HG02798 (cell line): Measurements from ENCODE around the gene ALOX12B.
A peak's percentile ranks its signal among the peaks of the same experiment; 100 is the strongest.
"Not testable (repeated sequence)": the region's sequence is repeated elsewhere in the genome, so short reads cannot be mapped to it uniquely, and the experiment has no call there.

Experiments
- ATAC-seq: cut with Tn5 transposase; IDR thresholded peaks from one replicate; pipeline ENCODE4 v1.9.1; 2021; ENCODE audit warnings: mild to moderate bottlenecking; ENCODE audit not compliant: unreplicated experiment, poor library complexity

Gene ALOX12B

DNA sequence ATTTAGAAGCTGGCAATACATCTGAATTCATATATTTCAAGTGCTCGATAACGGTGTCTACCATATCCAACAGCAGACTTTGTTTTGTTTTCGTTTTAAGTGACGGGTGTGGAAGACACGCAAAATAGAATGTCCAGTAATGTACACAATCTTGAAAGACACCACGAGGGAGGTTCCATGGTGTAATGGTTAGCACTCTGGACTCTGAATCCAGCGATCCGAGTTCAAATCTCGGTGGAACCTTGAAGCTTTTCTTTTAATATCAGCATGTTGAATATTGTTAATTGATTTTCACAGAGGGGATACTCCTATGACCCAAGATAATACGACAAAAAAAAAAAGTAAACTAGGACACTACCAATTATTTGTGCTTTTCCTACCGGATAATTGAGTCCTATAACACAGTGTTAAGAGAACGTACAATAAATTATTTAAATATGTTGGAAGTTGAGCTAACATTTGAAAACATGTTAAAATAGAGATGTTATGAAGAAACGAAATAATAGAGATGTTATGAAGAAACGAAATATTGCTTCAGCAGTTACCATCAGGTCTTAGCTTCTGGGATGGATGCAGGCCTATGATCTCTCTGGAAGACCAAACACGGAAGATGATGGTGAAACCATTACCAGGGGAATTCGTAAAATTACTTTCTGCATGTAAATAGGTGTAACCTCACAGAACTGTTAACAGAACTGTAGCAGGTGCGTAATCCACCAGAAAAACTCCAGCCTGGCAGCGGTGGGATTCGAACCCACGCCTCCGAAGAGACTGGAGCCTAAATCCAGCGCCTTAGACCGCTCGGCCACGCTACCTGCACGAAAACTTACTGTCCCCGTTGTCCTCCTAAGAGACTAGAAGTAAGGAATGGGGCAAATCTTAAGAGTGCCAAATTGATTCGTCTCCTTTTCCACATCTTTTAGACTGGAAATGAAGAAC is 32.3 kb upstream of the ALOX12B start:
- ATAC-seq, result peak; percentile 41

DNA sequence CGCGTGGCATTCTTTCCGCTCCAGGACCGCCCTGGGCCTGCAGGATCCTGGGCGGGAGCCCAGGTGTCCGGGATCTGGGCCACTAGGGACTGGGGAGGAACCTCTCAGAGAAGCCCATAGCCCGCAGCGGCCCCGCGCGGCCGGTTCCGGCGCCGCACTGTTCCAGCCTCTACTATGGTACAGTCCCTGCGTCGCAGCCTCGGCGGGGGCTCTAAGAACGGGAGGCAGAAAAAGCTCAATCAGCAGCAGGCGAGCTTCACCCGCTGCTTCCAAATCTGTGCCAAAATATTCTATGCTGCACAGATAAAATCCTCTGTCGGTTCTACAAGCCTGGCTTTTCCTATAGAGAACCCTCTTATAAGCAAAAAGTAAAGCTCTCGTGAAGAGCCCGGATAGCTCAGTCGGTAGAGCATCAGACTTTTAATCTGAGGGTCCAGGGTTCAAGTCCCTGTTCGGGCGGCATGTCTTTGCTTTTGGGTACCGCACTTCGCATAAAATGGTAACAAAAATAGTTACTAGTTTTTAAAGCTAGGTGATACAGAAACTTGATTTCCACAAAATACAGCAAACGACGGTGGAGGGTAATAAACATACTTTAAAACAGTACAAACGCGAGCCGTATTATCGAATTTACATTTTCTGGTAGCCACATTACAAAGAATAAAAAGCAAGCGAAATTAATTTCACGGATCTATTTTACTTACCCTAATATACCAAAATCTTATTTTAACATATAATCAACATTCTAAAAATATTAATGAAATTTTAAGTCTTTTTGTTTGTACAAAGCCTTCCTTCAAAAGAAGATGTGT is 31.5 kb upstream of the ALOX12B start:
- peak; percentile 42 for ATAC-seq

DNA sequence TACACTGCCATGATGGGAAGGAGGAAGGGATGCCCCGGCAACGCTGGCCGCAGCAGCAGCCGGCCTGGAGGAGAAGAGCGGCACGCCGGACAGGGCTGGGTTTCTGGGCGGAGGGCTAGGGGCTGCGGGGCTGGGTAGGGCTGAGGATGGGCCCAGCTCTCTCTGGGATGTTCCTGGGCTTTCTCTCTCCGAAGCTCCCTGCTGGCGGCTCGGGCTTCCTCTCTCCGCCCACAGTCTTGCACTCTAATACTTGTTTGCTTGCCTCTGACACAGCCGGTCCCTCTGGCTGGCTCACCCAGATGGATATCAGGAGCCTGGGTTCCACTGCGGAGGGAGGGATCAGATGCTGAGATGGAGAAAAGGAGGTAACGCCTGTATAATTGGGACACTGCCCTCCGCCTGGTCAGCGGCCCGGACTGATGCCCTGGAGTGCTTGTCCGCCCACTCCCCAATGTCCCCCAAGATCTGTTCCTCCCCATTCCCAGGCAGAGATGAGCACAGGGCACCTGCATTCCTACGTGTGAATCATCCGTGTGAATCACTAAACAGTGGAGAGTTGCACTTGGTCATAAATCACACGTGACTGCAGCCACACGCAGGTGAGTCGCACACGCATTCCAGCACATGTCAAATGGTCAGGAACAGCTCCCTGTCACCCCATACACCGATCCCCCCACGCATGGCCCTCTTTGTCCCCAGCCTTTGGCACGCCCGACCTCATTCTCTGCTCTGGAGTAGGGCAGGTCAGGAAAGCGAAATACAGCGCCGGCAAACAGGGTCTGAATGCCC is 30.7 kb upstream of the ALOX12B start, which contains the start of gene ALOXE3:
Gene ALOXE3, minus strand, starts transcription at position 535 of the 789 bp plus-strand sequence. Its CDS starts 524 bp downstream, at position 11.
- no peak for ATAC-seq

DNA sequence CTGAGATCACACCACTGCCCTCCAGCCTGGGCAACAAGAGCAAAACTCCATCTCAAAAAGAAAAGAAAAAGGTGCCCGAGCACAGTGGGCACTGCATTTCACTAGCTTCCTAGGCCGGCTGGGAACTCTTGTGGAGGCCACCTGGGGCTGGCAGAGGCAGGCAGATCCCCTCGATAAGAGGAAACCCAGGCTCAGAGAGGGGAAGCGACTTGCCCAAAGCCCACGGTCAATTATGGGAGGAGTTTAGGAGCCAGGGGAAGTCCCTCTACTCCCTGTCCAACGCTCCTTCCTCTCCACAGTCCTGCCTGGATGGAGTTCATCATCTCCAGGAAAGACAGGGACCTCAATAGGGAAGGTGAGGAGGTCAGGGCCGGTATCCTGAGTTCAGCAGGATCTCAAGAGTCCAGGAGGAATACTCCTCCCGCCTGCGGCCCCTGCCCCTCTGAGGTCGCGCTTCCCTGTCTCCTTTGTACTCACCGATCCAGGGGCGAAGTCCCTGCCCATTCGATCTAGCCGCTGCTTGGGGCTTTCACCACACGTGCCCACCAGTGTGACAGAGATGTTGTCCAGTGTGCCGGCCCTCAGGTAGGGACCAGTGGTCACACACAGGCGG is 30.0 kb upstream of the ALOX12B start:
- ATAC-seq, result no peak

DNA sequence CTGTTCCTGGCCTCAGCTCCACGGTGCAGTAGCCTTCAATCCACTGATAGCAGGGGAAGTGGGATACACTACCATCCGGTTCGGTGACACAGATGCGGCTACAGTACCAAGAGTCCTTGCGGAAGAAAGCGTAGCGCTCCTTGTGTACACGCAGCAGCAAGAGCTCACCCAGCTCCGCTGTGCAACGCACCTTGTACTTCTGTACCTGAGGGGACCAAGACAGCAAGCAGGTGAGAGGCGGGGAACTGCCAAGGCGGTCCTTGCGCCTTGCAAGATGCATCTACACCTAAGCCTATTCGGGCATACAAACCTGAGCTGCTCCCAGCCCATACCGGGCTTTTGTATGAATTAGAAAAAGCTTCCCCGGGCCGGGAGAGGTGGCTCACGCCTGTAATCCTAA is 29.3 kb upstream of the ALOX12B start:
- no peak for ATAC-seq

DNA sequence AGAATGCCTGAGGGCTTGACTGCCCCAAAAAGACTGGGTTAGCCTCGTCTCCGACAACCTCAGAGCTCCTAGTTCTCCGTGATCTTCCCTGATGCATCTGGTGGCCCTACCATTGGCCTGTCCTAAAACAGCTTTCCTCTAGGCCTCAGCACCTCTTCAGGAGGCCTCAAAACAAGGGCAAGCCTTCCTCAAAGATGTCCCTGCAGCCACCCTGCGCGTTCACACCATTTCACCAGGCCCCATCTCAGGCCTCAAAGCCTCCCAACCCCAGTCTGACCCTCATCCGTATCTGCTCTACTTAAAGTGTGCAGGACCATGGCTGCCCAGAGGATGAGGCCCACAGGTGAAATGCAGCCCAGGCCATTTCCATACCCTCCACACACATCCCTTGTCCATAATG is 23.4 kb upstream of the ALOX12B start:
- ATAC-seq, result no peak

DNA sequence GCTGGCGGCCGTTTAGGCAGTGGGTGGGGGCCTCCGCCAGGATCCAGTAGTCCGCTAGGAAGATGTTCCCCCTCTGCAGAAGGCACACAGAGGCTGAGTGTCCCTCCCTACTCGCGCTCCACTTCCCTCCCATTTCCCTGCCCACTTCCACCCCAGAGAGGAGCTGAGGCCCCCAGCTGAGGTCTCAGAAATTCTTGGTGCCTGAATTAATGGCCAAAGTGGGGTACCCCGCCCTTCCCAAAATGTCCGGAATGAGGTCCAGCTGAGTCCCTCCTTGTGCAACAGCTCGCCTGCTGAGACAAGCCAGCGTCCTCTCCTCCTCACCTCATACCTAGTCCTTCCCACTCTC is 22.9 kb upstream of the ALOX12B start:
- no peak for ATAC-seq

DNA sequence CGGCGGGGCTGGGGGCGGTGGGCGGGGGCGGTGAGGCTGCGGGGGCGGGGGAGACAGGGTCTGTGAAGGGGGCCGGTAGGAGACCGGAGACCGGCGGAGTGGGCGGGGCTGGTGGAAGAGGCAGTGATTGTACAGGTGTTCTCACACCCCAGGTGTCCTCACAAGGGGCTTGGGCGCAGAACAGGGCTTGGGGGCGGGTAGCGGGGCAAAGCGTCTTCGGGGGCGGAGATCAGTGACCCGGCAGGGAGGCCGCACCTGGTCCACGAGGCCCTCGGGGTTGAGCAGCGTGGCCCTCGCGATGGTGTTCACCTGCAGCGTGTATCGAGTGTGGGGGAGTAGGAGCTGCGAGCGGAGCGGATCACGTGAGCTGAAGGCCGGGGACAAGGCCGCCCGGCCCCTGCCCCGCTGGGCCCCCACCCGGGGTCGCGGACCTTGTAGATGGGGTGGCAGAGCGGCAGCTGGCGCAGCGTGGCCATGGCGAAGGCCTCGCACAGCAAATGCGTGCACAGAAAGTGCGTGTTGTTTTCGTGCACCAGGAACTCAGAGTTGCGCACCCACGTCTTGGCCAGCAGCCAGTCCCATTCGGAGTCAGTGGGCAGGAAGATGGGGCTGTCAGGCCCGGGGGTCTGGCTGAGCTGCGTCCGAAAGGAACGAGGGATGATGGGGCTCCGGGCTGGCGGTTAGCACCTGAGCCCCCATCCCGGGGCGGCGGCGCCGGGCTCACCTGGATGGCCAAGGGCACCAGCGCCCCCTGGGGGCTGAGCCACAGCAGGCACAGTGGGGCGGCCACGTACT is 22.3 kb upstream of the ALOX12B start:
- ATAC-seq, result peak; percentile 65

DNA sequence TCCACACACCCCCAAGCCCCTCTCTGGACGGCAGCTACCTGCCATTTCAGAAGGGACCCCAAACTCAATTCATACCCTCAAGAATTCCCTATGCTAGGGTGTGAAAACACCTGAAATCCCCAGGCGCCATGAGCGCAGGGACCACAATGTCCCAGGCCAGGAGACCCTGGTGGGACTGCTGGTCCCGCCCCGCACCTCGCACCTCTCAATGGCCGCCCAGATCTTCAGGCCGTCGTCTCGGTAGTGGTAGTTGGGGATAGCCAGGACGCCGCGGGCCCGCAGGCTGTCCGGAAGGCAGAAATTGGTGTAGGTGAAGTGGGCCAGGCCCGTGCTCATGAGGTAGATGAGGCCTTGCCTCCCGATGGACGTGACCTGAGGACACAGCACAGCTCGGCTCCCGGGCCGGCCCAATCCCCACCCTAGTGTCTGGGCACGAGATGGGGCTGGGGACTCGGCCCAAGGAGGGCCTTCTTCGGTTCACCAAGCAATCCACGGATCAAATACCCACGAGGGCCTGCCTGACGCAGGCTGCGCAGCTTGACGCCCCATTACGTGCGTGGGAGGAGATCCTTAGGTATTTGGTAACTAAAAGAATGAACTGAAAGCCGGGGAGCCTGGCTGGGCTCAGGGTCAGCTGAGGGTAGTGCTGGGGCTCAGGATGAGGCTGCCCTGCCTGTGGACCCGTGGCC is 21.6 kb upstream of the ALOX12B start:
- no peak for ATAC-seq

DNA sequence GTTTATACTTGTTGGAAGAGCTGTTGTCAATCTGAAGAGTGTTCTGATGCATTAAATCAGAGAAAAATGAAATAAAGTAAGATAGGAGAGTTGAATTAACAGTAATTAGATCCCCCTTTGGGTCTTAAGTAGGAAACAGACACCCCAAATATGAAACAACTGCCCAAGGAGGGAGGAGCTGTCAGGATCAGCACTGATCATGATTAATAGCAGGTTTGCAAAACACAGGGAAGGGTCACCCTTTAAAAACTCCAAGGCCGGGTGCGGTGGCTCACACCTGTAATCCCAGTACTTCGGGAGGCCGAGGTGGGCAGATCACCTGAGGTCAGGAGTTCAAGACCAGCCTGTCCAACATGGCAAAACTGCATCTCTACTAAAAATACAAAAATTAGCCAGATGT is 19.5 kb upstream of the ALOX12B start:
- not testable (repeated sequence) for ATAC-seq

DNA sequence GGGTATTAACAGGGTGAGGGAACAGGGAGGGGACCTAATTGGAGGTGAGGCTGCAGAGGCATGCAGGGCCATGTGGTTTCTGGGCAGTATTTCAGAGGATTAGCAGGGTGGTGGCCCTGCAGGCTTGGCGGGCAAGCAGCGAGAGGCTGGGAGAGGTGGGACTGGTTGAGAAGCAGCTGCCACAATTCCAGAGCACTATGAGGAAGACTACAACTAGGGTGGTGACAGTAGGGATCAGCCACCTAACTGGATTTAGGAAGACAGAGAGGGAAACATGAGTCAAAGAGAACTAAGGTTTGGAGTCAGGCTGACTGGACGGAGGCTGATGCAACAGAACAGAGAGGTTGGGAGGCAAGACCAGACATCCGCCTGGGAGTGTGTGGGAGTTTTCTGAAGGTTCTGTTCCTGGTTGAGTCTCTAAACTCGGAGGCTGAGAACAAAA is 18.5 kb upstream of the ALOX12B start:
- no peak for ATAC-seq

DNA sequence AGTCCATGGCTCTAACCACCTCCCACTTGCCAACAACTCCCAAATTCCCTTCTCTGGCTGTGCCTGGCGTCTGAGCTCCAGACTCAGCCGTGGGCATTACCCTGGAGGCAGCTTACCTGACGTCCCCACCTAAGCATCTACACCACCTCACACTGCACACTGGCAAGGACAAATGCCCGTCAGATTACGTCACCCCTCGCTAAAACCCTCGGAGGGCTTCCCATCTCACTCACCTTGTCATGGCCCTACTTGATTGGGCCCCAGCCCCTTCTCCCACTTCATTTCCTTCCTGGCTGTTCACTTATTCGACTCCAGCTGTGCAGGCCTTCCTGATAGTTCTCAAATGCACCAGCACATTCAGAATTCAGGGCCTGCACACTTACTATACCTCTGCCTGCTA is 17.4 kb upstream of the ALOX12B start:
- ATAC-seq, result no peak

DNA sequence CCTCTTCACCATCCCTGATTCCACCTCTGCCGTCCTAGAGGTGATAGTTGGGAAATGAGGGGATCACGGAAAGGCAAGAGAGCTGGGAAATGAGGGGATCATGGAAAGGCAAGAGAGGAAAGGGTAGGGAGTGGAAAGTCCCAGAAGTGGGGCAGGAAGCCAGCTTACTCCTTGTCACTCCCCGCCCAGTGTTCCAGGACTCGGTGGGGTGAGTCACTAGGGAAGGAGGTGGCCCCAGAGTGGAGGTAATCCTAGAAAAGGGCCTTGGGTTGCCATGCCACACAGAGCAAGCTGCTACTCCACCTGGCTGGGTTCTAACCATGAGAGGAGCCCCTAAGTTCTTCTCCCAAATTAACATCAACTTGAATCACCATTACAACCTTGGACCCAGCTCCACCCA is 16.0 kb upstream of the ALOX12B start:
- ATAC-seq, result no peak

DNA sequence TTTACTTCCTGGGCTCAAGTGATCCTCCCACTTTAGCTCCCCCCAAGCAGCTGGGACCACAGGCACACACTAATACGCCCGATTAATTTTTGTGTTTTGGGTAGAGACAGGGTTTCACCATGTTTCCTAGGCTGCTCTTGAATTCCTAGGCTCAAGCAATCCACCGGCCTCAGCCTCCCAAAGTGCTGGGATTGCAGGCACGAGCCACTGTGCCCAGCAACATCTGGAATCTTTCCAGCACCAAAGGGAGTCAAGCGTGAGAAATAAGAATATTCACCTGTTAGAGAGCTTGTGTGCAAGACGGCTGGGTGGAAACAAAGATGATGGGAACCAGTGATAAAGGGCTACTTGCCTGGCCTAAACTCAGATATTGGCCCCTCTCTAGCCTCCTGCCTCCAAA is 14.2 kb upstream of the ALOX12B start:
- ATAC-seq, result no peak

DNA sequence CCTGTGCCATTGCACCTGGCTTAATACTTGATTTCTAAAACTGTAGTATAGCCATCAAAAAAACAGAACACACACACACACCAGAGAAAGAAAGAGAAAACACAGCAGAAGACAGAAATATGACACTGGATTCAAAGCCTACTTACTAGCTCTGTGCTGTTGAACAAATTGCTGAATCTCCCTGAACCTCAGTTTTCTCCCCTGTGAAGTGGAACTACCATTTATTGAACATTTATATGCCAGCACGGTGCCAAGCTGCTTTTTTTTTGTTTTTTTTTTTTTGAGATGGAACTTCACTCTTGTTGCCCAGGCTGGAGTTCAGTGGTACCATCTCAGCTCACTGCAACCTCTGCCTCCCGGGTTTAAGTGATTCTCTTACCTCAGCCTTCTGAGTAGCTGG is 13.2 kb upstream of the ALOX12B start:
- no peak for ATAC-seq

DNA sequence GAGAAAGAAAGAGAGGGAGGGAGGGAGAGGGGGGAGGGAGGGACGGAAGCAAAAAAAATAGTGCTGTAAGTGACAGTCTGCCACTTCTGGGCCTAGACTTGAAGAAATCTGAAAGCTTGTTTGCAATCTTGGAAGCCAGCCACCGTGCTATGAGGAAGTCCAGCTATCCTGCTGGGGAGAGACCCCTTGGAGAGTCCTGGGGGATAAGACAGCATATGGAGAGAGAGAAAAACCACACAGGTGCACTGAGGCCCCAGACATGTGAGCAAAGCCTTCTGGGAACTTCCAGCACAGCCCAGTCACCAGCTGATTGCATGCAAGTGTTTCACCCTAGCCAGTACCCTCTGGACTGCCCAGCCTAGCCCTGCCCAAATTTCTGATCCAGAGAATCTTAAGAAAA is 12.6 kb upstream of the ALOX12B start:
- ATAC-seq, result no peak

DNA sequence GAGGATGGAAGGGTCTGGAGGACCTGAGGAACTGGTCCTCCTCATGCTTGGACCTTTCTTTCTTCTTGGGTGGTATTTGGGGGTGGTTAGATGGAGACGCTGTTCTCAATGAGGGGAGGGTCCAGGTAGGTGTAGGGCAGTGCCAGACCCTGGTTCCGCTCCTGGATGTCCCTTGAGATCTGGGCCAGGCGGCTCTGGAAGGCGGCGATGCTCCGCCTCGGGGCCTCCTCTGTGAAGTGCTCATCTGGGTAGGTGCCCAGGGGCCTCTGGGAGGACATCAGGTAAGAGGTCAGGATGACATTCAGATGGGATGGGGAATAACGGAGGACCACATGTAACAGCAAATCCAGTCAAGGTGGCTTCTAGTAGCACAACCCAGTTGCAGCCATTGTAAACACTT is 9.0 kb upstream of the ALOX12B start:
- no peak for ATAC-seq

DNA sequence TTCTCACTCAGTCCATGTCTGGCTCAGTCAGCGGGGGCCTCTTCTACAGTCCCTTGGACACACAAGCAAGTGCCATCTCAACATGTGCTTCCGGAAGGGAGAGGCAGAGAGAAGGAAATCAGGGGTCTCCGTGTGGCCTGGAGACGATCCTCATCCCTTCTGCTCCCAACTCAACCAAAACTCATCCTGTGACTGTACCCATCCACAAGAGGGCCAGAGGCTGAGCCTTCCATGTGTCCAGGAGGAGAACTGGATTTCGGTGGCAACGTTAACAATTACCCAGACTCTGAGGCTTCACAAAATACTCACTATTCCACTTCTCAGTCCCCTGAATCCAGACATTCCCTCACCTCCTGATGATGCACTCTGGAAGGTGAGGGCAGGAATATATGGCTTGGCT is 7.8 kb upstream of the ALOX12B start:
- no peak for ATAC-seq
